WTC11 (cell line): ENCODE data around the gene TIMM50. TPM values are rescaled to one million over a fixed set of nuclear protein-coding genes. Genes with fewer than 3 reads are reported as not detected.
"Not testable (repeated sequence)": the region's sequence is repeated elsewhere in the genome, so short reads cannot be mapped to it uniquely, and the experiment has no call there.

Experiments used
- ATAC-seq: fragments of 200-7000 bp; cut with Tn5 transposase; 2 replicates; pipeline ENCODE4 v1.10.0; 2021; ENCODE audit warnings: mild to moderate bottlenecking, moderate library complexity
- CTCF ChIA-PET: fragments of 300-600 bp; sonication (Branson Sonifier 250); formaldehyde crosslinking; loops from one replicate; lab custom pipeline; 2021; ENCODE audit warnings: antibody characterized with exemption; lab: Charles Lee
- POLR2A ChIA-PET: fragments of 350-600 bp; sonication (Branson Sonifier 250); formaldehyde crosslinking; loops from one replicate; lab custom pipeline; 2021; ENCODE audit warnings: antibody characterized with exemption; lab: Charles Lee
- DNase-seq: peaks from one replicate; pipeline ENCODE4 v3.0.0; 2021; ENCODE audit warnings: low spot score
- H3K27ac Mint-ChIP-seq: 2 replicates; pipeline ENCODE4 v1.8.0; 2021; ENCODE audit warnings: mixed read lengths
- H3K27me3 Mint-ChIP-seq: 2 replicates; pipeline ENCODE4 v1.8.0; 2021; ENCODE audit warnings: low read depth, mild to moderate bottlenecking, moderate library complexity, mixed read lengths
- H3K36me3 Mint-ChIP-seq: 2 replicates; pipeline ENCODE4 v1.8.0; 2021; ENCODE audit warnings: mixed read lengths
- H3K4me1 Mint-ChIP-seq: 2 replicates; pipeline ENCODE4 v1.8.0; 2022; ENCODE audit warnings: mixed read lengths
- H3K4me3 Mint-ChIP-seq: 2 replicates; pipeline ENCODE4 v1.8.0; 2021; ENCODE audit warnings: mild to moderate bottlenecking, moderate library complexity, mixed read lengths
- H3K9me3 Mint-ChIP-seq: 2 replicates; pipeline ENCODE4 v1.8.0; 2021; ENCODE audit warnings: mixed read lengths
- CREB1 ChIP-seq: sonication (generic); formaldehyde crosslinking; IDR thresholded peaks from 2 replicates; pipeline ENCODE4 v1.8.0; 2023; ENCODE audit warnings: mild to moderate bottlenecking, missing genetic modification reagents
- ESRRA ChIP-seq: sonication (generic); formaldehyde crosslinking; IDR thresholded peaks from 2 replicates; pipeline ENCODE4 v1.8.1; 2022; ENCODE audit warnings: mild to moderate bottlenecking, missing genetic modification reagents, borderline replicate concordance
- NR3C1 ChIP-seq: sonication (generic); formaldehyde crosslinking; conservative IDR thresholded peaks from 2 replicates; pipeline ENCODE4 v1.8.1; 2023; ENCODE audit warnings: low read depth, mild to moderate bottlenecking, missing genetic modification reagents
- SMAD4 ChIP-seq: sonication (generic); formaldehyde crosslinking; IDR thresholded peaks from 2 replicates; pipeline ENCODE4 v1.8.0; 2022; ENCODE audit warnings: mild to moderate bottlenecking, missing genetic modification reagents
- TCF7 ChIP-seq: sonication (generic); formaldehyde crosslinking; IDR thresholded peaks from 2 replicates; pipeline ENCODE4 v1.8.0; 2022; ENCODE audit warnings: mild to moderate bottlenecking, low read depth, missing genetic modification reagents, moderate library complexity
- ZBTB21 ChIP-seq: sonication (generic); formaldehyde crosslinking; IDR thresholded peaks from 2 replicates; pipeline ENCODE4 v1.8.1; 2023; ENCODE audit warnings: mild to moderate bottlenecking, missing genetic modification reagents, borderline replicate concordance
- ZNF138 ChIP-seq: sonication (generic); formaldehyde crosslinking; conservative IDR thresholded peaks from 2 replicates; pipeline ENCODE4 v1.8.1; 2022; ENCODE audit warnings: mild to moderate bottlenecking, moderate library complexity, missing genetic modification reagents
- ZNF423 ChIP-seq: fragments of 250-450 bp; sonication (Bioruptor Pico); IDR thresholded peaks from 2 replicates; pipeline ENCODE4 v2.1.2; 2022; ENCODE audit warnings: mild to moderate bottlenecking, moderate library complexity
- ZNF671 ChIP-seq: fragments of 250-450 bp; sonication (Bioruptor Pico); IDR thresholded peaks from 2 replicates; pipeline ENCODE4 v1.8.0; 2021; ENCODE audit warnings: mild to moderate bottlenecking
- total RNA-seq: library from RNA; stranded (reverse); gene quantifications from 3 replicates; pipeline ENCODE4 v1.2.3, GENCODE V29; 2021
- TF ChIP-seq, protein P1 (sequence below): sonication (generic); formaldehyde crosslinking; IDR thresholded peaks from 2 replicates; pipeline ENCODE4 v1.8.1; 2022; ENCODE audit warnings: low read depth, missing genetic modification reagents, borderline replicate concordance
- TF ChIP-seq, protein P2 (sequence below): fragments of 250-450 bp; sonication (Bioruptor Pico); IDR thresholded peaks from 2 replicates; pipeline ENCODE4 v1.9.0; 2021; ENCODE audit warnings: moderate library complexity, mild to moderate bottlenecking, inconsistent platforms, borderline replicate concordance
- TF ChIP-seq, protein P3 (sequence below): sonication (generic); formaldehyde crosslinking; IDR thresholded peaks from 2 replicates; pipeline ENCODE4 v1.8.0; 2022; ENCODE audit warnings: missing genetic modification reagents
- TF ChIP-seq, protein P4 (sequence below): sonication (generic); formaldehyde crosslinking; conservative IDR thresholded peaks from 2 replicates; pipeline ENCODE4 v1.8.1; 2022; ENCODE audit warnings: mild to moderate bottlenecking, missing genetic modification reagents
- TF ChIP-seq, protein P5 (sequence below): sonication (generic); formaldehyde crosslinking; IDR thresholded peaks from 2 replicates; pipeline ENCODE4 v1.8.1; 2023; ENCODE audit warnings: mild to moderate bottlenecking, missing genetic modification reagents, moderate library complexity

The TIMM50 gene
- total RNA-seq, 1 experiment from 2014 or later, result 154 TPM

DNA sequence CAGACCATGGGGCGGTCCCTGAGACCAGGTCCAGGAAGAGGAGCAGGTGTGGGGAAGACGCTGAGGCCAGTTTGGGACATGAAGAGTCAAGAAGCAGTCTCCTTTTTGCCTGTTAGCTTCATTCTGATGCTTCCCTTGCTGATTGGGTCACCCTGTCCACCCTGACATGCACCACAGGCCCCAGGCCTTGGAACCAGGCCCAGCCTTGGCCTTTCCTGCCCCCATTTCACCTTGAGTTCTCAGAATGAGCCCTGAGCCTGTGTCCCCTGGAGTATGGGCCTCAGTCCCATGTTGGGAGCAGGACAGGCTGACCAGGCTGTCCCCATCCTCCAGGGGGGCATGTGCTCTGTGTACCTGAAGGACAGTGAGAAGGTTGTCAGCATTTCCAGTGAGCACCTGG lies 4.9 kb upstream of the TIMM50 start (continued):
- TF ChIP-seq, protein P1, sequence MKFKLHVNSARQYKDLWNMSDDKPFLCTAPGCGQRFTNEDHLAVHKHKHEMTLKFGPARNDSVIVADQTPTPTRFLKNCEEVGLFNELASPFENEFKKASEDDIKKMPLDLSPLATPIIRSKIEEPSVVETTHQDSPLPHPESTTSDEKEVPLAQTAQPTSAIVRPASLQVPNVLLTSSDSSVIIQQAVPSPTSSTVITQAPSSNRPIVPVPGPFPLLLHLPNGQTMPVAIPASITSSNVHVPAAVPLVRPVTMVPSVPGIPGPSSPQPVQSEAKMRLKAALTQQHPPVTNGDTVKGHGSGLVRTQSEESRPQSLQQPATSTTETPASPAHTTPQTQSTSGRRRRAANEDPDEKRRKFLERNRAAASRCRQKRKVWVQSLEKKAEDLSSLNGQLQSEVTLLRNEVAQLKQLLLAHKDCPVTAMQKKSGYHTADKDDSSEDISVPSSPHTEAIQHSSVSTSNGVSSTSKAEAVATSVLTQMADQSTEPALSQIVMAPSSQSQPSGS, result no peak
- TF ChIP-seq TCF7 (CRISPR knock-in tag), result no peak
- TF ChIP-seq, all 79 proteins: peak for 0

DNA sequence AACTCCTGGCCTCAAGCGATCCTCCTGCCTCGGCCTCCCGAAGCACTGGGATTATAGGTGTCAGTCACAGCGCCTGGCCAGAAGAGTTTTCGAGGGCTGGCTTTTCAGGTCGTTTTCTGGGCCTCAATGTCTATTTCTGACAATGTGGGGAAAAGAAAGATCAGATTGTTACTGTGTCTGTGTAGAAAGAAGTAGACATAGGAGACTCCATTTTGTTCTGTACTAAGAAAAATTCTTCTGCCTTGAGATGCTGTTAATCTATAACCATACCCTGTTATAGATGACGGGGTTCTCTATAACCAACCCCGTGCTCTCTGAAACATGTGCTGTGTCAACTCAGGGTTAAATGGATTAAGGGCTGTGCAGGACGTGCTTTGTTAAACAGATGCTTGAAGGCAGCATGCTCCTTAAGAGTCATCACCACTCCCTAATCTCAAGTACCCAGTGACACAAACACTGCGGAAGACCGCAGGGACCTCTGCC lies 1.3 kb upstream of the TIMM50 start:
- POLR2A ChIA-PET, CTCF ChIA-PET, DNase-seq, ATAC-seq, H3K27me3 Mint-ChIP-seq, H3K9me3 Mint-ChIP-seq: not testable (repeated sequence)
- Mint-ChIP-seq H3K27ac (peak overlapping the region; percentile 99), H3K36me3 (peaks cover 24% of the 10 kb centered on the region), H3K4me3 (peak overlapping the region; percentile 91; the same call in 1 of the 2 replicates), H3K4me1 (peaks cover 20% of the 10 kb centered on the region)

DNA sequence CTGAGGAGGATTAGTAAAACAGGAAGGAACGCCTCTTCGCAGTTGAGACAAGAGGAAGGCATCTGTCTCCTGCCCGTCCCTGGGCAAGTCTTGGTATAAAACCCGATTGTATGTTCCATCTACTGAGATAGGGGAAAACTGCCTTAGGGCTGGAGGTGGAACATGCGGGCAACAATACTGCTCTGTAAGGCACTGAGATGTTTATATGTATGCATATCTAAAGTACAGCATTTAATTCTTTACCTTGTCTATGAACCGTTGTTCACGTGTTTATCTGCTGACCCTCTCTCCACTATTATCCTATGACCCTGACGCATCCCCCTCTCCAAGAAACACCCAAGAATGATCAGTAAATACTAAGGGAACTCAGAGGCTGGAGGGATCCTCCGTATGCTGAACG lies 722 bp upstream of the TIMM50 start:
- DNase-seq, result no peak
- ATAC-seq, result no peak
- no peaks in the 10 kb centered on the region for H3K9me3 Mint-ChIP-seq
- ChIA-PET CTCF (interaction anchor here (0.8 to 1.5 kb wide), 12 partner anchors 18 to 82 kb away, joined by 3 to 20 read pairs (median 4); partner anchors contain the start of genes DLL3, EID2B and RPS16), POLR2A (interaction anchor here (1.0 to 1.2 kb wide), 5 partner anchors 19 to 89 kb away, joined by 3 to 7 read pairs (median 5); partner anchors contain the start of genes DLL3, MED29, PAF1 and RPS16)
- H3K4me1 Mint-ChIP-seq, result peaks cover 18% of the 10 kb centered on the region
- no peaks in the 10 kb centered on the region for H3K27me3 Mint-ChIP-seq
- TF ChIP-seq ZNF423 (no peak), ESRRA (no peak), ZBTB21 (CRISPR knock-in tag) (no peak), NR3C1 (no peak), ZNF671 (no peak), CREB1 (CRISPR knock-in tag) (no peak), ZNF138 (no peak), SMAD4 (CRISPR knock-in tag) (no peak)
- TF ChIP-seq, protein P2, sequence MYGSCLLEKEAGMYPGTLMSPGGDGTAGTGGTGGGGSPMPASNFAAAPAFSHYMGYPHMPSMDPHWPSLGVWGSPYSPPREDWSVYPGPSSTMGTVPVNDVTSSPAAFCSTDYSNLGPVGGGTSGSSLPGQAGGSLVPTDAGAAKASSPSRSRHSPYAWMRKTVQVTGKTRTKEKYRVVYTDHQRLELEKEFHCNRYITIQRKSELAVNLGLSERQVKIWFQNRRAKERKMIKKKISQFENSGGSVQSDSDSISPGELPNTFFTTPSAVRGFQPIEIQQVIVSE (CRISPR knock-in tag), result no peak
- TF ChIP-seq, protein P3, sequence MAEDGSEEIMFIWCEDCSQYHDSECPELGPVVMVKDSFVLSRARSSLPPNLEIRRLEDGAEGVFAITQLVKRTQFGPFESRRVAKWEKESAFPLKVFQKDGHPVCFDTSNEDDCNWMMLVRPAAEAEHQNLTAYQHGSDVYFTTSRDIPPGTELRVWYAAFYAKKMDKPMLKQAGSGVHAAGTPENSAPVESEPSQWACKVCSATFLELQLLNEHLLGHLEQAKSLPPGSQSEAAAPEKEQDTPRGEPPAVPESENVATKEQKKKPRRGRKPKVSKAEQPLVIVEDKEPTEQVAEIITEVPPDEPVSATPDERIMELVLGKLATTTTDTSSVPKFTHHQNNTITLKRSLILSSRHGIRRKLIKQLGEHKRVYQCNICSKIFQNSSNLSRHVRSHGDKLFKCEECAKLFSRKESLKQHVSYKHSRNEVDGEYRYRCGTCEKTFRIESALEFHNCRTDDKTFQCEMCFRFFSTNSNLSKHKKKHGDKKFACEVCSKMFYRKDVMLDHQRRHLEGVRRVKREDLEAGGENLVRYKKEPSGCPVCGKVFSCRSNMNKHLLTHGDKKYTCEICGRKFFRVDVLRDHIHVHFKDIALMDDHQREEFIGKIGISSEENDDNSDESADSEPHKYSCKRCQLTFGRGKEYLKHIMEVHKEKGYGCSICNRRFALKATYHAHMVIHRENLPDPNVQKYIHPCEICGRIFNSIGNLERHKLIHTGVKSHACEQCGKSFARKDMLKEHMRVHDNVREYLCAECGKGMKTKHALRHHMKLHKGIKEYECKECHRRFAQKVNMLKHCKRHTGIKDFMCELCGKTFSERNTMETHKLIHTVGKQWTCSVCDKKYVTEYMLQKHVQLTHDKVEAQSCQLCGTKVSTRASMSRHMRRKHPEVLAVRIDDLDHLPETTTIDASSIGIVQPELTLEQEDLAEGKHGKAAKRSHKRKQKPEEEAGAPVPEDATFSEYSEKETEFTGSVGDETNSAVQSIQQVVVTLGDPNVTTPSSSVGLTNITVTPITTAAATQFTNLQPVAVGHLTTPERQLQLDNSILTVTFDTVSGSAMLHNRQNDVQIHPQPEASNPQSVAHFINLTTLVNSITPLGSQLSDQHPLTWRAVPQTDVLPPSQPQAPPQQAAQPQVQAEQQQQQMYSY (CRISPR knock-in tag), result no peak
- TF ChIP-seq, protein P4, sequence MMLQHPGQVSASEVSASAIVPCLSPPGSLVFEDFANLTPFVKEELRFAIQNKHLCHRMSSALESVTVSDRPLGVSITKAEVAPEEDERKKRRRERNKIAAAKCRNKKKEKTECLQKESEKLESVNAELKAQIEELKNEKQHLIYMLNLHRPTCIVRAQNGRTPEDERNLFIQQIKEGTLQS (CRISPR knock-in tag), result no peak
- TF ChIP-seq, protein P5, sequence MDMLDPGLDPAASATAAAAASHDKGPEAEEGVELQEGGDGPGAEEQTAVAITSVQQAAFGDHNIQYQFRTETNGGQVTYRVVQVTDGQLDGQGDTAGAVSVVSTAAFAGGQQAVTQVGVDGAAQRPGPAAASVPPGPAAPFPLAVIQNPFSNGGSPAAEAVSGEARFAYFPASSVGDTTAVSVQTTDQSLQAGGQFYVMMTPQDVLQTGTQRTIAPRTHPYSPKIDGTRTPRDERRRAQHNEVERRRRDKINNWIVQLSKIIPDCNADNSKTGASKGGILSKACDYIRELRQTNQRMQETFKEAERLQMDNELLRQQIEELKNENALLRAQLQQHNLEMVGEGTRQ, result no peak
- H3K36me3 Mint-ChIP-seq, result peaks cover 21% of the 10 kb centered on the region
- peak overlapping the region; percentile 99 for H3K27ac Mint-ChIP-seq
- H3K4me3 Mint-ChIP-seq, result peak overlapping the region; percentile 91
